GM18505 (cell line): ENCODE data around the gene SH3BP5L.

ENCODE experiments used
- ATAC-seq: cut with Tn5 transposase; IDR thresholded peaks from one replicate; pipeline ENCODE4 v1.9.1; 2021; ENCODE audit not compliant: unreplicated experiment
- POLR2A ChIP-seq: IDR thresholded peaks from 4 replicates; pipeline ENCODE4 v1.6.1; 2011; ENCODE audit warnings: borderline replicate concordance; ENCODE audit not compliant: insufficient read depth, insufficient read length; ENCODE audit errors: extremely low read depth

The SH3BP5L gene

DNA sequence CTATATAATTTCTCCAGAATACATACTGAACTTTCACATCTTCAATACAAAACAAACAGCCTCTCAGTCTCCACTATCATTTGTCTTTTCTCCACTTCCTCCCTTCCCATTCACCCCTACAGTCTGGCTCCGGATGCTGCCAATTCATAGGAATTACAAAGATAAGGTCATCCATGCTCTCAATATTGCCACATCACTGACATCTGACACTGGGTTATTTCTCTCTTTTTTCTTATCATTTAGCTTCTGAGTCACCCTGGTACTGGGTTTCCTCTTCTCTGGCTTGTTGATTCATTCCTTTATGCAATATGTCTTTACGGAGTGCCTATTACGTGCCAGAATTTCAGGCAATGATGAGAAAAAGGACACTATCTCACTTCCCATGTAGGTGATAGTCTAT, 3.1 kb upstream of the SH3BP5L start:
- TF ChIP-seq POLR2A: no peak
- ATAC-seq: no peak

DNA sequence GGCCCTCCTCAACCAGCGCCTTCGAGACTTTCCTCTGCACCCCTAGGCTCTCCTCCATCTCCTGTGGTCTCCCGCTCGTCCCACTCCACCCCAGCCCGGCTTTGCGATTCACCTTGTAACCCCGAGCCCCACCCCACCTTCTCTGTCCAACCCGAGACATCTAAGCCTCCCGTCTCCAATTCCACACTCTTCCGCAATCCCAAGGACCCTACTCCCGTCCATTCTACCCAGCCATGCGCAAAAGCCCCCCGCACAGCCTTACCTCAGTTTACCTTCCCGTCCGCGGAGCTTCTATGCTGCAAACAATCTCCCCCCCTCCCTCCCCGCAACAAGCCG, 174 bp downstream of the SH3BP5L start:
- peak; percentile 5 for ATAC-seq
- TF ChIP-seq POLR2A: peak; percentile 20

DNA sequence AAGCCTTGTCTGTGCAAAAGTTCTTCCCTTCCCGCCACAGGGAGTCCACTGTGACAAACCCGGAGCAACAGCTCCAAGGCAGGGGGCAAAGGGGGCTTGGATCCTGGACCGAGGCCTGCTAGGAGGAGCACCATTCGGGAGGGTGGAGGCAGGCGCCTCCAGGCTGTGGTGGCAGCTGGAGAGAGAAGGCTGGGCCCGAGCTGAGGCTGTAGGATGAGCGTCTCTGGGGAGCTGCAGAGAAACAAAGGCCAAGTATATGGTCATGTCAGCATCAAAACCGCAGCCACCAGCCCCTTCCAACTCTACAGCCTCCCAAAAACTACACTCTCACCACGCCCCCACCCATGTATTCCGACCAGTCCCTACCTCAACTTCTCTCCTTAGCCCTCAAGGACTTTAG, 579 bp downstream of the SH3BP5L start:
- no peak for ATAC-seq

DNA sequence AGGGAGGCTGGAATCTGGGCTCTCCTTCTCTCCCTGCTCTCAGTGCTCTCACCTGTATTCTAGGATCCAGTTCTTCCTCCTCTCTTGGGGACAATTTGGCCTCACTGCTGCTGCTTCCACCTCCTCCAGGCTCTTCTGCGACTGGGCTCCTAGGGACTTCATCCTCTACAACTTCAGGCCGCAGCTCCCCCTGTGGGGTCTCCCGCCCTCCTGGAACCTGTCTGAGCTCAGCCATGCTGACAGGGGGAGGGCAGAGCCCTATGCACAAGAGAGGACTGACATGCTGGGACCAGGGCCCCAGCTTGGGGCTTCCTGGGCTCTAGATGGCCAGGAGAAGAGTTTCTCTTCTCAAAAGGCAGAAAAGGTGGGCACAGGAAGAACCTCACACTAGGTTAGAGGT, 1.0 kb downstream of the SH3BP5L start:
- TF ChIP-seq POLR2A: no peak

More for the DNA sequence above, 579 bp downstream of the SH3BP5L start:
- no peak for TF ChIP-seq POLR2A

DNA sequence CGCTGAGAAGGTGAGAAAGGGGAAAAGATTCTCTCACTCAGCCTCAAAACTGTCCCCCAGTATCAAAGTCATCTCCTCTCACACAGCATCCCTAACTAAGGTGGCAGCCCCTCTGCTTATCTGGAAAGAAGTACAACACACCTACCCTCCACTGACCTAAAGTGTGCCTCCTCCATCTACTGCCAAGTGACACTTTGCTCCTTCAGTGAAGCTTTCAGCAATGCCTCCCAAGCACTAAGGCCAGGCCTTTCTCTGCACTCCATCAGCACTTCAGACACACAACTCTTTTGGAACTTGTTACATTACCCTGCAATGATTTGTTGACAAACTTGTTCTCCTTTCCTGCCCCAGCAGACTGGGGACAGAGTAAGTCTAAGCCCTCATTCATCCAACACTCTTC, 1.4 kb downstream of the SH3BP5L start:
- ATAC-seq: no peak
- no peak for TF ChIP-seq POLR2A

More for the DNA sequence above, 1.0 kb downstream of the SH3BP5L start:
- ATAC-seq: no peak

DNA sequence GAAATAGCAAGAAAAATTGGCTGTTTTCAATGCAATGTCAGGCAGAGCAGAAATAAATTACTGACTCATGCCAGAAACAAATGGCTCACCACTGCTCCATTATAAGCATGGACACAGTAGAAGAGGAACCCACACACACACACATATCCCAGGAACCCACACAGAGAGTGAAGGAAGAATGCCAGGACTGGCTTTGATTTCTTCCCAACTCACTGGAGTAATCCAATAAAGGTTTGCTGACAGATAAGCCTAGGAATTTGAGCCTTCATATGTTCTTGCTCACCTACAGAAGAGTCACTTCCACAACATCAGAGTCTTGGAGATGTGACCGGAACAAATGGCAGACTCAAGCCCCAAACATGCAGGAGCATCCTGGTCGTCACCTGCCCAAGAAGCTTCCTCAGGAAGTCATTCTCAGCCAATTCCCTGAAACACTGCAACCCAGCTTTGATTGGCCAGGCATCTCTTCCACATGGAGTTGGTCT, 2.2 kb downstream of the SH3BP5L start:
- ATAC-seq: no peak
- TF ChIP-seq POLR2A: no peak

DNA sequence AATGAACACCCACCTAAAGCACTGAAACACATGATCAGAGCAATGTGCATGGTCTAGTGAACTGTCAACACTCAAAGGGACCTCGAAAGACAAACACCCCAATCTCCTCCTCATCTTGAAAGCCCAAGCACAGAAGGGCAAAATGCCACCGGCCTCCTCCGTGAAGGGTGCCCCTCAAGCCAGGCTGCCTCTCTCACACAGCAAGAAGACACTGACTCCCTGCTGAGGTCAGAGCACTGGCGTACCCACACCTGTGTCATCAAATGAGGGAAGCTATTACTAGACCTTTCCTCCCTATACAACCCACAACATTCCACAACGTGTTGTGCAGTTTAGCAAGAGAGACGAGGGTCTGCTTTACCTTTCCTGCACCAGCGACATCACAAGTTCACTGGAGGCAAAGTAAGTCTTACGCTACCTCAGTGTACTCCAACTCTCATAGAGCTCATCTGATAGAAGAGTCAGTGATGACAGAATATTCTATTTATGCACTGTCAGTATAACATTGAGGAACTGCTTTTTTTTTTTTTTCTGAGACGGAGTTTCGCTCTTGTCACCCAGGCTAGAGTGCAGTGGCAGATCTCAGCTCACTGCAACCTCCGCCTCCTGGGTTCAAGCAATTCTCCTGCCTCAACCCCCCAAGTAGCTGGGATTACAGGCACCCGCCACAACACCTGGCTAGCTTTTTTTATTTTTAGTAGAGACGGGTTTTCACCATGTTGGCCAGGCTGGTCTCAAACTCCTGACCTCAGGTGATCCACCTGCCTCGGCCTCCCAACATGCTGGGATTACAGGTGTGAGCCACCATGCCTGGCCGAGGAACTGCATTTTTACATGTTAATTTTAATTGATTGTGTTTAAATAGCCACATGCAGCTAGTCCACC, 3.3 kb downstream of the SH3BP5L start:
- ATAC-seq: no peak
- no peak for TF ChIP-seq POLR2A

DNA sequence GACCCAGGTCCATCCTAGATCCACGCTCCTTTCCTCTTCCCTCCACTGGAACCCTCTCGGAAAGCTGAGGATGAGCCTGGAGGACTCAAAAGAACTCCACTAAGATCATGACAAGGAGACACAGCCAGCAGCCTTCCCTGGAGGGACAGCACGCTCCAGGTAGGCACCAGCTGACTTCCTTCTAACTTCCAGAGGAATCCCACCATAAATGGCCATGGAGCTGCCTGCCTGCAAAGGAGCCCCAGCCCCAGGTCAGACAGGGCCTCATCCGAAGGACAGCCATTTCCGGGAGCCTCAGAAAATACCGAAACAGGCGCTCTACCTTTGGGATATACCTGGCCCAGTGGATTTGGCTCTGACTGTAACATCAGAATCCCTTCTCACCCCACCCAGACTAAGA, 4.1 kb downstream of the SH3BP5L start:
- TF ChIP-seq POLR2A: no peak
- no peak for ATAC-seq

DNA sequence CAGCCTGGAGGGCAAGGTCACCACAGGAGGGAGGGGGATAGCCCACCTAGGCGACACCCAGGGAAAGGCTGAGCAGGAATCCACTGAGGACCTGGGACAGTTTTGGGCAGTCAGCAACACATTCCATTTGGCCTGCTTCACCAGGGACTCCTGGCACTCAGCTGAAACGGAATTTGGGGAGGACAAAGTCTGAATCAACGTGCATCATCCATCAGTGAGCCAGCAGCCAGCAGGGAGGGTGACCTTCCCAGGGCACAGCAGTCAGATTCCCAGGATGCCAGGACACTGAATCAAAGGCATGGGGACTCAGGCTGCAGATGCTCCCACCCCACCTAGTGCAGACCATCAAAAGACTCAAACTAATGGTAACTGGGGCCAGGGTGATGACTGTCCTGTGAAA, 4.6 kb downstream of the SH3BP5L start:
- no peak for TF ChIP-seq POLR2A
- no peak for ATAC-seq

DNA sequence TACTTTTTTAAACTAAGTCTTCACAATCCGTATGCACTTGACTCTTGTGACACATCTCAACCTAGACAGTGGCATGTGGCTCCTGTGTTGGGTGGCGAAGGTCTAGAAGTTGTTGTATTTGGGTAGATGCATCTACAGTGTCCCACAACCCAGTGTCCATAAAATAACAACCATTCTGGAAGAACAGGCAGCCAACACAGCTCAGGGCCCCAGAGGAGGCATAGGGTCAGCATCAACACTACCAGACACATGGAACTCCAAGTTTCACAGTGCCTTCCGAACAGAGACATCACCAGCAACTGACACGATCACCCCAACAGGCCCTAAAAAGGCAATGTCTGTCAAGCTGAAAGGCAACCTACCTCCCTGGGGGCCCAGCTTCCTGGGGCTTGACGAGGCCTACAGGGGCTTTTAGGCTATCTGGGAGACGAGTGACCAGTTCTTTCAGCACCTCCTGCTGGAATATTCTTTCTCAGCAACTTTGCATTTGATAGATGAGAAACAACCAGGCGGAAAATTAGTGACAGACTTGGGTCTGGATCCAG, 5.6 kb downstream of the SH3BP5L start:
- TF ChIP-seq POLR2A: no peak
- no peak for ATAC-seq

DNA sequence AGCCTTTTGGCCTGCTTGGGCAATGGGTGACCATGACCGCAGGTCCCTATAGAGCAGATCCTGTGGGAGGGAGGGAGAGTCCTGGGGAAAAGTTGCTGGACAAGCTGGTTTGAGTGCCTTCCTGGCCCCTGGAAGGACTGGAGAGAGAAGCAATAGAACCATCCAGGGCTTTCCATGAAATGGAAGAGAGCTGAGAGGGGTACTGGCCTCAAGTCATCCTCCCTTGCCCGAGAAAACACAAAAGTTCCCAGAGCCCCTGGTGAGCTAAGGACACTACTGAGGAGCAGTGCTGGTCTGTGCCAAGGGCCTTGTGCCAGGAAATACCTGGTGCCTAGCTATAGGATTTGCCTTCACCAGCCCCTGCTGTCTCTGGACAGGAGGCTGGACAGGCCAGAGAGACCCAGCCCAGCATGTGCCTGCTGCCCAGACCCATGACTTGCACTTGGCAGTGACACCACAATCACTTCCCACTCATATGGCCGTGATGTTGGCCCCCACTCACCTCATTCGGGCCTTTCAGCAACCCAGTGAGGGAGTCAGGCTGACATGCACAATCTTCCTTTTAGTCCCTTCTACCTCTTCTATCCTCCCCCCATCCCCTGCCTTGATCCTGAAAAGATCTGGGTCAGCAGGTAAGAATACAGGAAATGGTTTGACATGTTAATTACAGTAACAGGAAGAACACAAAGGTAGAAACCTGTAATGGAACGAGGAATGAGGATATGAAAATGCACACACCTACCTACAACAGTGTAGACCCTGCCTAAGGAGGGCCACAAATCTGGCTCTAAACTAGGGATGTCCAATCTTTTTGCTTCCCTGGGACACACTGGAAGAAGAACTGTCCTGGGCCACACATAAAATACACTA, 7.0 kb downstream of the SH3BP5L start:
- no peak for TF ChIP-seq POLR2A
- no peak for ATAC-seq

DNA sequence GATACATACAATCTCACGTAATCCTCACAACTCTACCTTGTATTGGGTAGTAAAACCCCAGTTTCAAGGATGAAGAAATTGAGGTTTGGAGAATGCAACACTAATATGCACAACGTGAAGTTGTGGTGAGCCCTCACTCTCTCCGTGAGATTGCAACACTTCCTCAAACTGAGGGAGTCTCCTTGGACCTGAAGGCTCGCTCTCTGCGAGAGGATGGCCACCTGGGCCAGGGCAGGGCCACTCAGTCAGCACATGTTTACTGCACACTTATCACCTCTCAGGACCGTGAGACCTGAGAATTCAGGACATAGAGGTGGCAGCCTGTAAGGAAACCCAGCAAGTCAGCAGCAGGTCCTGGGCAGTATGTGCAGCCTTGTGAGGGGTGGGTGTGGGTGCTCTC, 8.7 kb downstream of the SH3BP5L start:
- no peak for TF ChIP-seq POLR2A
- ATAC-seq: no peak

DNA sequence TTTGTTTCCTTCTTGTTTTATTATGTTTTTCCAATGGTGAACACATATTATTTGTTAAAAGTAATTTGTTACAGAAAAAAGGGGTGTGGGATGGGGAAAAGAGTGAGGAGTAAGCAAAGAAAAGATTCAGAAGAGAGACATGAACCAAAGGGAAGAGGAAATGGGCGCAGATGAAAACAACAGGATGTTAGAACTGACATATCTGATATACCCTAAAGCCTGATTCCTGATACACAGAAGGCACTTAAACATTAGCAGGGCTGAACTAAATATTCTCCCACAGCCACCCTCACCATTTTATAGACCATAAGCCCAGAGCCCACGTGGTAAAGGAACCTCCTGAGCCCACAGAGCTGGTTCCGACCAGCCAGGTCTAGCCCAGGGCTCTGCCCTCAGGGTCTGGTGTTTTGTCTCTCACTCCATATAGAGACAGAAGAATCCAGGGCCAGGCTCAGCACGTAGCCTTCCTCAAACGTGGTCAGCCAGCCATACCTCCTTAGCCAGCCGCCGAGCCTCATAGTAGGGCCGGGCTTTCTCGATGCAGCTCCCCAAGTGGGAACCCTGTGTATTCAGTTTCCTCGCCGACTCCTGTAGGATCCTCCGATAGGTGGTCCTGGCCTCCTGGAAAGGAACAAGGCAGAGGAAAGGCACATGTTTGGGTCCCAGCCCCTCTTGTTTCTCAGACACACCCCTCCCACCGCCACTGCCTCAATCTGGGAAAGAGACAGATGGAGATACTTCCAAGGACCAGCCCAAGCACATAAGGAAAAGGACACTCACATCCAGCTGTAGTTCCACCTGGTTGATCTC, 9.5 kb downstream of the SH3BP5L start:
- TF ChIP-seq POLR2A: no peak
- no peak for ATAC-seq
